ENCODE measurements around the gene EDC3. TPM values are rescaled to one million over a fixed set of nuclear protein-coding genes. Genes with fewer than 3 reads are reported as not detected.

The EDC3 gene
- total and polyA plus RNA-seq, 9 of the 15 experiments (the other 6 are each of a cell fraction or from before 2014, with no cell fraction given): 11.7 to 63.9 (median 32.8) TPM

- TF ChIP-seq SOX6 (IDR thresholded peaks at IDR 0.05) (peak; percentile 66), SMARCE1 (IDR thresholded peaks at IDR 0.05) (no peak), CBX3 (IDR thresholded peaks at IDR 0.05; ENCODE audit: borderline replicate concordance in 1 of 2, low read length in 2 of 2) (no peak; a peak in 1 of 3 replicates), TFAM (CRISPR knock-in tag; conservative IDR thresholded peaks at IDR 0.05) (no peak), NBN (IDR thresholded peaks at IDR 0.05; ENCODE audit: low read depth) (no peak), BCL6 (CRISPR knock-in tag; IDR thresholded peaks at IDR 0.05) (no peak), KLF10 (CRISPR knock-in tag; IDR thresholded peaks at IDR 0.05) (no peak), ZC3H8 (IDR thresholded peaks at IDR 0.05) (no peak), TOE1 (IDR thresholded peaks at IDR 0.05; ENCODE audit: borderline replicate concordance) (no peak), TOE1 (CRISPR knock-in tag; IDR thresholded peaks at IDR 0.05; ENCODE audit: borderline replicate concordance, low read depth) (no peak), CLOCK (CRISPR knock-in tag; IDR thresholded peaks at IDR 0.05; ENCODE audit: borderline replicate concordance) (no peak), ZBTB2 (IDR thresholded peaks at IDR 0.05) (no peak), WHSC1 (IDR thresholded peaks at IDR 0.05; ENCODE audit: low read length) (no peak), C11orf30 (IDR thresholded peaks at IDR 0.05; ENCODE audit: low read depth) (peak; percentile 89), TCF3 (CRISPR knock-in tag; IDR thresholded peaks at IDR 0.05) (peak; percentile 45)
- TF ChIP-seq, protein P1, sequence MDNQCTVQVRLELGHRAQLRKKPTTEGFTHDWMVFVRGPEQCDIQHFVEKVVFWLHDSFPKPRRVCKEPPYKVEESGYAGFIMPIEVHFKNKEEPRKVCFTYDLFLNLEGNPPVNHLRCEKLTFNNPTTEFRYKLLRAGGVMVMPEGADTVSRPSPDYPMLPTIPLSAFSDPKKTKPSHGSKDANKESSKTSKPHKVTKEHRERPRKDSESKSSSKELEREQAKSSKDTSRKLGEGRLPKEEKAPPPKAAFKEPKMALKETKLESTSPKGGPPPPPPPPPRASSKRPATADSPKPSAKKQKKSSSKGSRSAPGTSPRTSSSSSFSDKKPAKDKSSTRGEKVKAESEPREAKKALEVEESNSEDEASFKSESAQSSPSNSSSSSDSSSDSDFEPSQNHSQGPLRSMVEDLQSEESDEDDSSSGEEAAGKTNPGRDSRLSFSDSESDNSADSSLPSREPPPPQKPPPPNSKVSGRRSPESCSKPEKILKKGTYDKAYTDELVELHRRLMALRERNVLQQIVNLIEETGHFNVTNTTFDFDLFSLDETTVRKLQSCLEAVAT (IDR thresholded peaks at IDR 0.05): no peak
- TF ChIP-seq, protein P2, sequence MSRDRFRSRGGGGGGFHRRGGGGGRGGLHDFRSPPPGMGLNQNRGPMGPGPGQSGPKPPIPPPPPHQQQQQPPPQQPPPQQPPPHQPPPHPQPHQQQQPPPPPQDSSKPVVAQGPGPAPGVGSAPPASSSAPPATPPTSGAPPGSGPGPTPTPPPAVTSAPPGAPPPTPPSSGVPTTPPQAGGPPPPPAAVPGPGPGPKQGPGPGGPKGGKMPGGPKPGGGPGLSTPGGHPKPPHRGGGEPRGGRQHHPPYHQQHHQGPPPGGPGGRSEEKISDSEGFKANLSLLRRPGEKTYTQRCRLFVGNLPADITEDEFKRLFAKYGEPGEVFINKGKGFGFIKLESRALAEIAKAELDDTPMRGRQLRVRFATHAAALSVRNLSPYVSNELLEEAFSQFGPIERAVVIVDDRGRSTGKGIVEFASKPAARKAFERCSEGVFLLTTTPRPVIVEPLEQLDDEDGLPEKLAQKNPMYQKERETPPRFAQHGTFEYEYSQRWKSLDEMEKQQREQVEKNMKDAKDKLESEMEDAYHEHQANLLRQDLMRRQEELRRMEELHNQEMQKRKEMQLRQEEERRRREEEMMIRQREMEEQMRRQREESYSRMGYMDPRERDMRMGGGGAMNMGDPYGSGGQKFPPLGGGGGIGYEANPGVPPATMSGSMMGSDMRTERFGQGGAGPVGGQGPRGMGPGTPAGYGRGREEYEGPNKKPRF (IDR thresholded peaks at IDR 0.05; ENCODE audit: low read depth, low read length): no peak
Measured at GRCh38 chr15:74615508-74616365, 80.1 kb downstream of the EDC3 start, which contains the start of gene CLK3 (continued).

Measured in K562 (cell line).